Measurements from ENCODE around the gene CDHR5. TPM values are rescaled to one million over a fixed set of nuclear protein-coding genes. Genes with fewer than 3 reads are reported as not detected.

CDHR5 gene
- total and polyA plus RNA-seq, 2 of the 4 experiments (the other 2 are of a cell fraction), result not detected

GRCh38 chr11:637593-638521 lies 13.1 kb upstream of the CDHR5 start:
- no peaks in the 10 kb centered on the region for H3K9me3 ChIP-seq (ENCODE audit: control insufficient read depth, insufficient read depth, low read length)
- no peak overlapping the region for H2BK5ac ChIP-seq (ENCODE audit: low read depth, low read length, poor library complexity, severe bottlenecking)
- intact Hi-C loops (cut with micrococcal nuclease), result no loop called here
- CTCF ChIA-PET, result no interaction called here
- H3K27ac ChIP-seq (ENCODE audit: insufficient read depth, low read length), result no peak overlapping the region
- peak overlapping the region; percentile 23; the same call in 1 of the 2 replicates for H3K4me3 ChIP-seq (ENCODE audit: insufficient read depth, low read depth, low read length)
- no peak overlapping the region for H2AK5ac ChIP-seq (ENCODE audit: low read depth, low read length)
- 21% methylated on average over 13 of the region's 55 CpGs; no CpG with 5 or more reads in 1 of the 2 experiments for WGBS, 2 experiments (ENCODE audit: extremely low coverage in 2 of 2, insufficient read length in 1 of 2)
- no peak overlapping the region for H4K8ac ChIP-seq (ENCODE audit: low read depth in 2 of 2, low read length in 2 of 2)
- no peak overlapping the region for H3K23ac ChIP-seq (ENCODE audit: low read depth, low read length)
- H4K91ac ChIP-seq (ENCODE audit: insufficient read depth, low read depth, low read length), result no peak overlapping the region
- dilution Hi-C loops (cut with HindIII; ENCODE audit: low sequenced_read_pairs, unreplicated experiment), result no loop called here
- BruUV-seq (replicated peaks), result no TSS peak
- no peaks in the 10 kb centered on the region for H3K9me1 ChIP-seq (ENCODE audit: insufficient read depth, low read length)
- H3K36me3 ChIP-seq (ENCODE audit: control insufficient read depth, insufficient read depth, low read length), result peaks cover 10% of the 10 kb centered on the region; the same call in 1 of the 2 replicates
- no peak overlapping the region for H3K4ac ChIP-seq (ENCODE audit: low read depth, low read length)
- no peak overlapping the region for H2BK120ac ChIP-seq (ENCODE audit: low read depth, low read length)
- H4K5ac ChIP-seq (ENCODE audit: low read depth, low read length), result no peak overlapping the region
- H3K9ac ChIP-seq (ENCODE audit: low read depth, low read length), result no peak overlapping the region
- peaks cover 44% of the 10 kb centered on the region for H4K20me1 ChIP-seq (ENCODE audit: insufficient read depth, low read length)
- H2AFZ ChIP-seq (replicated peaks; ENCODE audit: low read length, poor library complexity), result peak overlapping the region; percentile 67
- no peak overlapping the region for H3K56ac ChIP-seq (ENCODE audit: extremely low read depth, insufficient read depth, low read length)
- H2BK15ac ChIP-seq (ENCODE audit: low read depth, low read length), result no peak overlapping the region
- peak overlapping the region; percentile 42 for H2AK9ac ChIP-seq (replicated peaks; ENCODE audit: low read depth, low read length, poor library complexity)
- H3K27me3 ChIP-seq (ENCODE audit: control insufficient read depth, insufficient read depth, low read length), result peaks cover 16% of the 10 kb centered on the region; the same call in 1 of the 2 replicates
- TF ChIP-seq CTCF (conservative IDR thresholded peaks at IDR 0.05; ENCODE audit: low read depth, low read length) (no peak), RFX5 (IDR thresholded peaks at IDR 0.05; ENCODE audit: low read depth, low read length) (no peak), SMC3 (IDR thresholded peaks at IDR 0.05; ENCODE audit: low read depth, low read length) (no peak), RCOR1 (IDR thresholded peaks at IDR 0.05; ENCODE audit: insufficient replicate concordance, low read length) (no peak), MXI1 (IDR thresholded peaks at IDR 0.05; ENCODE audit: borderline replicate concordance, low read depth, low read length) (no peak), NFE2L2 (IDR thresholded peaks at IDR 0.05; ENCODE audit: low read depth, low read length) (no peak), RAD21 (IDR thresholded peaks at IDR 0.05; ENCODE audit: low read length) (no peak), MAFK (IDR thresholded peaks at IDR 0.05; ENCODE audit: low read depth, low read length) (no peak), MAZ (IDR thresholded peaks at IDR 0.05; ENCODE audit: borderline replicate concordance, low read depth, low read length) (no peak)
- peaks cover 10% of the 10 kb centered on the region; the same call in 1 of the 2 replicates for H3K4me1 ChIP-seq (ENCODE audit: control insufficient read depth, insufficient read depth, low read length)
- in situ Hi-C loops (cut with MboI; ENCODE audit: low sequenced_read_pairs), result no loop called here
- H3K79me1 ChIP-seq (ENCODE audit: low read depth in 1 of 2, low read length in 2 of 2), result no peaks in the 10 kb centered on the region
- H3K14ac ChIP-seq (replicated peaks; ENCODE audit: low read depth, low read length), result no peak overlapping the region
- H3K4me2 ChIP-seq (ENCODE audit: low read depth, low read length), result peak overlapping the region; percentile 59; the same call in 1 of the 2 replicates
- DNase-seq (no peak), ATAC-seq (ENCODE audit: low read depth) (no peak)
- POLR2A ChIA-PET (ENCODE audit: unreplicated experiment), result interaction anchor here (0.6 kb wide), 1 partner anchor 32 kb away, joined by 9 read pairs; no protein-coding TSS in a partner anchor
- H2BK20ac ChIP-seq (ENCODE audit: low read depth, low read length), result no peak overlapping the region
- no peak overlapping the region for H3K18ac ChIP-seq (ENCODE audit: low read depth, low read length)

All from IMR-90 (cell line).